HCT116 (cell line): ENCODE data around the gene ZRANB1. TPM values are rescaled to one million over a fixed set of nuclear protein-coding genes. Genes with fewer than 3 reads are reported as not detected.

Source experiments
- ATAC-seq: fragments of 200-7000 bp; cut with Tn5 transposase; 2 replicates; pipeline ENCODE4 v1.9.1; 2020; ENCODE audit warnings: mild to moderate bottlenecking, moderate library complexity
- BruUV-seq: library from RNA; stranded (reverse); fragments of 400-500 nt; replicated peaks from 2 replicates; lab custom pipeline; 2021; lab: Mats Ljungman, UMichigan
- CTCF ChIA-PET: fragments of 300-600 bp; sonication (Branson Sonifier 250); formaldehyde crosslinking; loops from one replicate; lab custom pipeline; 2021; ENCODE audit warnings: antibody characterized with exemption; lab: Charles Lee
- POLR2A ChIA-PET: fragments of 300-600, 350-600 bp; sonication (Branson Sonifier 250); formaldehyde crosslinking; loops from one replicate; lab custom pipeline; 2021; ENCODE audit warnings: antibody characterized with exemption; lab: Charles Lee
- RAD21 ChIA-PET, 2 experiments: fragments of 300-600 bp; sonication (Branson Sonifier 250); formaldehyde crosslinking; loops; one replicate each; lab custom pipeline; 2023; ENCODE audit warnings: low total read pairs in 2 of 2; ENCODE audit not compliant: uncharacterized antibody in 2 of 2, unreplicated experiment in 2 of 2, low non-redundant PET in 1 of 2; lab: Charles Lee
- DNase-seq: peaks from one replicate; pipeline ENCODE4 v3.0.0-alpha.2; 2010; ENCODE audit warnings: low read depth, low spot score
- H2AFZ ChIP-seq: fragments of 200-600 bp; shearing (Covaris generic), sonication (generic); 2 replicates; pipeline ENCODE4 v1.6.1; 2017; ENCODE audit warnings: low read depth, mixed run types, mixed read lengths, antibody characterized with exemption, low read length; ENCODE audit not compliant: poor library complexity, severe bottlenecking
- H3K27ac ChIP-seq: 2 replicates; pipeline ENCODE4 v1.5.1; 2012; ENCODE audit warnings: low read depth, low read length
- H3K27me3 ChIP-seq: fragments of 200-600 bp; sonication (generic); 2 replicates; pipeline ENCODE4 v1.6.1; 2016; ENCODE audit warnings: mixed run types, low read length, mixed read lengths; ENCODE audit not compliant: insufficient read depth
- H3K36me3 ChIP-seq, 2 experiments: fragments of 200-500 bp in 1 of 2; fragments of 200-600 bp in 1 of 2; sonication (Bioruptor generic) in 1 of 2; sonication (generic) in 1 of 2; 2 replicates each; pipeline versions ENCODE4 v1.5.1 to v1.6.1; 2014 to 2016; ENCODE audit warnings: low read length in 2 of 2, inconsistent platforms in 1 of 2, mixed read lengths in 1 of 2, mixed run types in 1 of 2; ENCODE audit not compliant: insufficient read depth in 2 of 2, control insufficient read depth in 1 of 2
- H3K4me1 ChIP-seq, 2 experiments: fragments of 200-600 bp in 1 of 2; sonication (generic) in 1 of 2; 2 replicates each; pipeline versions ENCODE4 v1.5.1 to v1.6.1; 2012 to 2017; ENCODE audit warnings: low read length in 2 of 2, inconsistent platforms in 1 of 2, mild to moderate bottlenecking in 1 of 2, mixed read lengths in 1 of 2, mixed run types in 1 of 2, moderate library complexity in 1 of 2; ENCODE audit not compliant: insufficient read depth in 2 of 2, control insufficient read depth in 1 of 2
- H3K4me2 ChIP-seq: fragments of 200-600 bp; sonication (generic); 2 replicates; pipeline ENCODE4 v1.6.1; 2017; ENCODE audit warnings: mixed run types, low read length, mixed read lengths
- H3K4me3 ChIP-seq, 2 experiments: fragments of 200-600 bp in 1 of 2; sonication (generic) in 1 of 2; replicated peaks in 1 of 2; 2 replicates each; pipeline ENCODE4 v1.5.1; 2011 to 2016; ENCODE audit warnings: low read length in 2 of 2, control low read depth in 1 of 2, low read depth in 1 of 2, mild to moderate bottlenecking in 1 of 2, mixed read lengths in 1 of 2, mixed run types in 1 of 2
- H3K79me2 ChIP-seq: fragments of 200-600 bp; sonication (generic); 2 replicates; pipeline ENCODE4 v1.6.1; 2017; ENCODE audit warnings: mild to moderate bottlenecking, mixed run types, low read length, moderate library complexity, mixed read lengths; ENCODE audit not compliant: insufficient read depth
- H3K9ac ChIP-seq: fragments of 200-600 bp; sonication (generic); 2 replicates; pipeline ENCODE4 v1.6.1; 2016; ENCODE audit warnings: low read length, mixed read lengths
- H3K9me2 ChIP-seq: fragments of 200-600 bp; sonication (generic), shearing (Covaris generic); 2 replicates; pipeline ENCODE4 v1.6.1; 2017; ENCODE audit warnings: mixed run types, mild to moderate bottlenecking, moderate library complexity; ENCODE audit not compliant: insufficient read depth
- H3K9me3 ChIP-seq, 2 experiments: fragments of 200-500 bp in 1 of 2; fragments of 200-600 bp in 1 of 2; sonication (Bioruptor generic) in 1 of 2; sonication (generic) in 1 of 2; 2 replicates each; pipeline ENCODE4 v1.6.1; 2014 to 2017; ENCODE audit warnings: low read length in 2 of 2, mixed read lengths in 2 of 2, inconsistent platforms in 1 of 2, low read depth in 1 of 2, mild to moderate bottlenecking in 1 of 2, mixed run types in 1 of 2, moderate library complexity in 1 of 2; ENCODE audit not compliant: control insufficient read depth in 1 of 2, insufficient read depth in 1 of 2
- H4K20me1 ChIP-seq: fragments of 200-600 bp; sonication (generic), shearing (Covaris generic); 2 replicates; pipeline ENCODE4 v1.6.1; 2017; ENCODE audit warnings: mixed run types, mild to moderate bottlenecking, moderate library complexity; ENCODE audit not compliant: insufficient read depth
- EZH2 ChIP-seq: fragments of 200-600 bp; sonication (generic); IDR thresholded peaks from 2 replicates; pipeline ENCODE4 v1.6.1; 2017; ENCODE audit warnings: antibody characterized with exemption, mixed run types
- intact Hi-C: fragments of 100-400 bp; cut with micrococcal nuclease; formaldehyde crosslinking; loops from 2 replicates; pipeline ENCODE4 v1.10.0; 2022
- total RNA-seq: library from RNA; stranded (reverse); gene quantifications from one replicate; pipeline ENCODE4 v1.2.1, GENCODE V29; 2021; ENCODE audit not compliant: unreplicated experiment
- TF ChIP-seq, protein P1 (sequence below): IDR thresholded peaks from 2 replicates; pipeline ENCODE4 v1.6.1; 2012; ENCODE audit warnings: low read depth

ZRANB1 gene
- total RNA-seq, 1 experiment from 2014 or later, result 23.9 TPM

GRCh38 chr10:124974131-124974530 is 32.2 kb downstream of the ZRANB1 start (continued):
- TF ChIP-seq, protein P1, sequence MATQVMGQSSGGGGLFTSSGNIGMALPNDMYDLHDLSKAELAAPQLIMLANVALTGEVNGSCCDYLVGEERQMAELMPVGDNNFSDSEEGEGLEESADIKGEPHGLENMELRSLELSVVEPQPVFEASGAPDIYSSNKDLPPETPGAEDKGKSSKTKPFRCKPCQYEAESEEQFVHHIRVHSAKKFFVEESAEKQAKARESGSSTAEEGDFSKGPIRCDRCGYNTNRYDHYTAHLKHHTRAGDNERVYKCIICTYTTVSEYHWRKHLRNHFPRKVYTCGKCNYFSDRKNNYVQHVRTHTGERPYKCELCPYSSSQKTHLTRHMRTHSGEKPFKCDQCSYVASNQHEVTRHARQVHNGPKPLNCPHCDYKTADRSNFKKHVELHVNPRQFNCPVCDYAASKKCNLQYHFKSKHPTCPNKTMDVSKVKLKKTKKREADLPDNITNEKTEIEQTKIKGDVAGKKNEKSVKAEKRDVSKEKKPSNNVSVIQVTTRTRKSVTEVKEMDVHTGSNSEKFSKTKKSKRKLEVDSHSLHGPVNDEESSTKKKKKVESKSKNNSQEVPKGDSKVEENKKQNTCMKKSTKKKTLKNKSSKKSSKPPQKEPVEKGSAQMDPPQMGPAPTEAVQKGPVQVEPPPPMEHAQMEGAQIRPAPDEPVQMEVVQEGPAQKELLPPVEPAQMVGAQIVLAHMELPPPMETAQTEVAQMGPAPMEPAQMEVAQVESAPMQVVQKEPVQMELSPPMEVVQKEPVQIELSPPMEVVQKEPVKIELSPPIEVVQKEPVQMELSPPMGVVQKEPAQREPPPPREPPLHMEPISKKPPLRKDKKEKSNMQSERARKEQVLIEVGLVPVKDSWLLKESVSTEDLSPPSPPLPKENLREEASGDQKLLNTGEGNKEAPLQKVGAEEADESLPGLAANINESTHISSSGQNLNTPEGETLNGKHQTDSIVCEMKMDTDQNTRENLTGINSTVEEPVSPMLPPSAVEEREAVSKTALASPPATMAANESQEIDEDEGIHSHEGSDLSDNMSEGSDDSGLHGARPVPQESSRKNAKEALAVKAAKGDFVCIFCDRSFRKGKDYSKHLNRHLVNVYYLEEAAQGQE, result no peak

- no peaks in the 10 kb centered on the region for H3K4me1 ChIP-seq
- 0 out of 2 replicates have a peak, but pooled peaks cover 11% of the 10 kb centered on the region for H4K20me1 ChIP-seq
- peaks cover 60% of the 10 kb centered on the region for H3K79me2 ChIP-seq
- ChIA-PET CTCF (no interaction called here), RAD21 (no interaction called here), POLR2A (no interaction called here)
- H3K4me3 ChIP-seq, result no peak overlapping the region
- no peak overlapping the region for H3K9ac ChIP-seq
- H3K36me3 ChIP-seq, result peaks cover 8 to 16% of the 10 kb centered on the region in 2 experiments; a peak in 2 of 4 replicates
- DNase-seq (no peak), ATAC-seq (no peak)
- no peak overlapping the region for H2AFZ ChIP-seq
- TF ChIP-seq, protein P1, result no peak
- TF ChIP-seq EZH2, result no peak
- no peaks in the 10 kb centered on the region for H3K27me3 ChIP-seq
- BruUV-seq, result TSS peak; percentile 37
- no peaks in the 10 kb centered on the region for H3K9me3 ChIP-seq
- H3K9me2 ChIP-seq, result no peaks in the 10 kb centered on the region
- no peak overlapping the region for H3K4me2 ChIP-seq
- H3K27ac ChIP-seq, result no peak overlapping the region
- intact Hi-C loops, result no loop called here
Measured at GRCh38 chr10:124975977-124976514, 34.1 kb downstream of the ZRANB1 start.
